ENCODE data around the gene PVRIG. TPM values are rescaled to one million over a fixed set of nuclear protein-coding genes. Genes with fewer than 3 reads are reported as not detected.
"Not testable (repeated sequence)": the region's sequence is repeated elsewhere in the genome, so short reads cannot be mapped to it uniquely, and the experiment has no call there.

Gene PVRIG
- total RNA-seq, 1 experiment from 2014 or later, result 0.70 TPM

DNA sequence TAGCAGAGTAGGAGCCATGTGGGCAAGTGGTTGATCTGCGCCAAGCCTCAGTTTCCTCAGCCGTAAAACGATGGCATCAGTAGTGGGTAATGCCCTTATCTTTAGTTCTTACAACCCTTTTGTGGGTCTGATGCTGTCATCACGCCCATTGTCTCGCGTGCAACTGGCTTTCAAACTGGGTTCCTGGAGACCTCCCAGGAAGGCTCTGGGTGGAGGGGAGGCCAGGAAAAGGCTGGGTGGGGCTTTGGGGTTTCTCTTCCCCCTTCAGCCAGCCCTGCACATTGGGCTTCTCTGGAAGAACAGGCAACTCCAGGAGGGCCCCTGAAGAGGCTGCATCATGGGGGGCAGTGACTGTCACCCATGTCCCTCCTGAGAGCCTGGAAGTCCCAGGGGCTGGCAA lies 5.1 kb downstream of the PVRIG start:
- not testable (repeated sequence) for H2AFZ ChIP-seq (ENCODE audit: low read length); H3K23ac ChIP-seq (ENCODE audit: insufficient read length, low read depth, low read length); H3K14ac ChIP-seq (ENCODE audit: insufficient read depth, low read length); H4K20me1 ChIP-seq (ENCODE audit: control insufficient read depth, insufficient read depth, insufficient read length); H3K9me3 ChIP-seq (ENCODE audit: control insufficient read depth, low read depth, low read length); H3K4me1 Mint-ChIP-seq; H3K79me2 ChIP-seq (ENCODE audit: insufficient read depth, low read length); H2BK120ac ChIP-seq (ENCODE audit: low read depth, low read length, poor library complexity, severe bottlenecking); H3T11ph ChIP-seq (ENCODE audit: low read length); DNase-seq; H3K4me3 Mint-ChIP-seq; H3K9me3 Mint-ChIP-seq; H2BK5ac ChIP-seq (ENCODE audit: insufficient read length, low read length); H3K56ac ChIP-seq (ENCODE audit: insufficient read length, low read depth, low read length); H3K27ac ChIP-seq (ENCODE audit: insufficient read length, low read depth, low read length); H3K23me2 ChIP-seq (ENCODE audit: insufficient read length, low read depth, low read length, poor library complexity, severe bottlenecking); H2BK12ac ChIP-seq (ENCODE audit: insufficient read length, low read depth, low read length); H3K4ac ChIP-seq (ENCODE audit: low read depth, low read length); H2BK20ac ChIP-seq (ENCODE audit: low read depth, low read length, poor library complexity, severe bottlenecking); H3K79me1 ChIP-seq (ENCODE audit: insufficient read depth, low read depth, low read length, poor library complexity, severe bottlenecking); H3K18ac ChIP-seq (ENCODE audit: insufficient read length, low read depth, low read length); H3K27me3 ChIP-seq (ENCODE audit: insufficient read depth, low read length); H3K4me1 ChIP-seq (ENCODE audit: insufficient read depth, low read length); H3K27me3 Mint-ChIP-seq (ENCODE audit: low read depth); H4K8ac ChIP-seq (replicated peaks; ENCODE audit: insufficient read length, low read depth, low read length); H2BK15ac ChIP-seq (ENCODE audit: low read depth, low read length); H4K5ac ChIP-seq (ENCODE audit: insufficient read length, low read depth, low read length); H3K27ac Mint-ChIP-seq; H4K91ac ChIP-seq (ENCODE audit: insufficient read length, low read depth, low read length); H3K4me2 ChIP-seq (ENCODE audit: insufficient read depth, insufficient read length, low read length); H2AK5ac ChIP-seq (ENCODE audit: insufficient read length, low read length); H3K9ac ChIP-seq (ENCODE audit: extremely low read depth, insufficient read length, low read length)
- peaks cover 4 to 17% (median 15%) of the 10 kb centered on the region in 3 experiments; a peak in 5 of 7 replicates for H3K36me3 Mint-ChIP-seq (ENCODE audit: insufficient read depth in 1 of 3, low read depth in 3 of 3)
- WGBS (ENCODE audit: extremely low coverage, insufficient read length, low lambda C conversion rate), result no CpG with 5 or more reads among the region's 6 CpGs

DNA sequence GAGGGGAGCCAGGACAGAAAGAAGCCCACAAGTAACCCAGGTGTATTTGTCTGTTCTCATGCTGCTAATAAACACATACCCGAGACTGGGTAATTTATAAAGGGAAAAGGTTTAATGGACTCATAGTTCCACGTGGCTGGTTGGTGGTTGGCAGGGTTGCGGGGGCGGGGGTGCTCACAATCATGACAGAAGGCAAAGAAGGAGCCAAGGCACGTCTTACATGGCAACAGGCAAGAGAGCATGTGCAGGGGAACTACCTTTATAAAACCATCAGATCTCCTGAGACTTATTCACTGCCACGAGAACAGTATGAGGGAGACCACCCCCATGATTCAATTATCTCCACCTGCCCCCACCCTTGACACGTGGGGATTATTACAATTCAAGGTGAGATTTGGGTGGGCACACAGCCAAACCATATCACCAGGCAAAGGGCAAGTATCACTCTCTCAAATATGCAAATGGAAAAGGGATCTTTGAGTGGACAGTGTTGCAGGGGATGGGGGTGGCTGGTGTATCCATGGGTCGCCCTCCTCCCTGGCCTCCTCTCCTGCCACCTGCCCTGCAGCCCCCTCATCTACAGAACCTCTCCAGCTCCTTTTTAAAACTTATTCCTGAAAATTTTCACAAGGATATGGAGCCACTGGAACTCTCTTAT lies 15.0 kb downstream of the PVRIG start:
- H3K4me1 ChIP-seq (ENCODE audit: insufficient read depth, low read length); H3T11ph ChIP-seq (ENCODE audit: low read length); H3K9ac ChIP-seq (ENCODE audit: extremely low read depth, insufficient read length, low read length); H2BK120ac ChIP-seq (ENCODE audit: low read depth, low read length, poor library complexity, severe bottlenecking); H3K4me3 Mint-ChIP-seq; DNase-seq; H2AFZ ChIP-seq (ENCODE audit: low read length); H3K9me3 Mint-ChIP-seq; H3K27me3 Mint-ChIP-seq (ENCODE audit: low read depth); H3K23ac ChIP-seq (ENCODE audit: insufficient read length, low read depth, low read length); H3K4me1 Mint-ChIP-seq; H2BK5ac ChIP-seq (ENCODE audit: insufficient read length, low read length); H2AK5ac ChIP-seq (ENCODE audit: insufficient read length, low read length); H3K79me2 ChIP-seq (ENCODE audit: insufficient read depth, low read length); H2BK15ac ChIP-seq (ENCODE audit: low read depth, low read length); H2BK20ac ChIP-seq (ENCODE audit: low read depth, low read length, poor library complexity, severe bottlenecking); H3K4ac ChIP-seq (ENCODE audit: low read depth, low read length); H3K56ac ChIP-seq (ENCODE audit: insufficient read length, low read depth, low read length); H3K27ac ChIP-seq (ENCODE audit: insufficient read length, low read depth, low read length); H2BK12ac ChIP-seq (ENCODE audit: insufficient read length, low read depth, low read length); H4K91ac ChIP-seq (ENCODE audit: insufficient read length, low read depth, low read length); H3K79me1 ChIP-seq (ENCODE audit: insufficient read depth, low read depth, low read length, poor library complexity, severe bottlenecking); H4K5ac ChIP-seq (ENCODE audit: insufficient read length, low read depth, low read length); H3K14ac ChIP-seq (ENCODE audit: insufficient read depth, low read length); H3K23me2 ChIP-seq (ENCODE audit: insufficient read length, low read depth, low read length, poor library complexity, severe bottlenecking); H3K4me2 ChIP-seq (ENCODE audit: insufficient read depth, insufficient read length, low read length); H3K9me3 ChIP-seq (ENCODE audit: control insufficient read depth, low read depth, low read length); H4K20me1 ChIP-seq (ENCODE audit: control insufficient read depth, insufficient read depth, insufficient read length); H3K27me3 ChIP-seq (ENCODE audit: insufficient read depth, low read length); H3K18ac ChIP-seq (ENCODE audit: insufficient read length, low read depth, low read length); H4K8ac ChIP-seq (replicated peaks; ENCODE audit: insufficient read length, low read depth, low read length): not testable (repeated sequence)
- peak overlapping the region; percentile 25 to 76 (median 53); a peak in 4 of 7 replicates for H3K27ac Mint-ChIP-seq
- peaks cover 11 to 33% (median 11%) of the 10 kb centered on the region in 3 experiments; a peak in 6 of 7 replicates for H3K36me3 Mint-ChIP-seq (ENCODE audit: insufficient read depth in 1 of 3, low read depth in 3 of 3)
- WGBS (ENCODE audit: extremely low coverage, insufficient read length, low lambda C conversion rate), result no CpG with 5 or more reads among the region's 8 CpGs

All from H9 (cell line).